Hepatocyte (in vitro differentiated cells): ENCODE data around the gene GPNMB. TPM values are rescaled to one million over a fixed set of nuclear protein-coding genes. Genes with fewer than 3 reads are reported as not detected.

ENCODE experiments used
- DNase-seq: peaks from one replicate; pipeline ENCODE4 v3.0.0-alpha.2; 2016; ENCODE audit warnings: low spot score
- H2AFZ ChIP-seq: fragments of 200-600 bp; sonication (generic); 2 replicates; pipeline ENCODE4 v1.6.0; 2016; ENCODE audit warnings: antibody characterized with exemption, mild to moderate bottlenecking
- H3K27ac ChIP-seq: fragments of 200-600 bp; sonication (generic); 2 replicates; pipeline ENCODE4 v1.5.1; 2016; ENCODE audit warnings: mild to moderate bottlenecking
- H3K27me3 ChIP-seq: fragments of 200-600 bp; sonication (generic); 2 replicates; pipeline ENCODE4 v1.6.1; 2016
- H3K36me3 ChIP-seq: fragments of 200-600 bp; sonication (generic); replicated peaks from 2 replicates; pipeline ENCODE4 v1.5.1; 2016; ENCODE audit warnings: low read depth; ENCODE audit not compliant: insufficient read depth
- H3K4me1 ChIP-seq: fragments of 200-600 bp; sonication (generic); 2 replicates; pipeline ENCODE4 v1.5.1; 2016; ENCODE audit warnings: mild to moderate bottlenecking, moderate library complexity; ENCODE audit not compliant: insufficient read depth
- H3K4me2 ChIP-seq: fragments of 200-600 bp; sonication (generic); 2 replicates; pipeline ENCODE4 v1.6.0; 2016
- H3K4me3 ChIP-seq: fragments of 200-600 bp; sonication (generic); 2 replicates; pipeline ENCODE4 v1.5.1; 2016; ENCODE audit warnings: mild to moderate bottlenecking
- H3K79me2 ChIP-seq: fragments of 200-600 bp; sonication (generic); 2 replicates; pipeline ENCODE4 v1.6.0; 2017; ENCODE audit warnings: mild to moderate bottlenecking
- H3K9me2 ChIP-seq: fragments of 200-600 bp; sonication (generic); replicated peaks from 2 replicates; pipeline ENCODE4 v1.6.0; 2017; ENCODE audit warnings: mild to moderate bottlenecking; ENCODE audit not compliant: insufficient read depth
- H3K9me3 ChIP-seq: fragments of 200-600 bp; sonication (generic); 2 replicates; pipeline ENCODE4 v1.5.1; 2016; ENCODE audit warnings: low read depth, mild to moderate bottlenecking
- H4K20me1 ChIP-seq: fragments of 200-600 bp; sonication (generic); 2 replicates; pipeline ENCODE4 v1.6.0; 2016; ENCODE audit warnings: mild to moderate bottlenecking; ENCODE audit not compliant: insufficient read depth, poor library complexity, severe bottlenecking
- CTCF ChIP-seq: fragments of 200-600 bp; sonication (generic); IDR thresholded peaks from 2 replicates; pipeline ENCODE4 v1.5.1; 2016; ENCODE audit warnings: antibody characterized with exemption, mild to moderate bottlenecking; ENCODE audit not compliant: poor library complexity
- EZH2 ChIP-seq: fragments of 200-600 bp; sonication (generic); IDR thresholded peaks from 2 replicates; pipeline ENCODE4 v1.6.1; 2016; ENCODE audit warnings: antibody characterized with exemption, mild to moderate bottlenecking, borderline replicate concordance
- EZH2phosphoT487 ChIP-seq: fragments of 200-600 bp; sonication (generic); IDR thresholded peaks from one replicate; pipeline ENCODE4 v1.6.1; 2018; ENCODE audit warnings: antibody characterized with exemption, mild to moderate bottlenecking, low read depth, moderate library complexity; ENCODE audit not compliant: unreplicated experiment, severe bottlenecking
- WGBS: methylation state at CpG from one replicate; pipeline ENCODE4 v1.1.6; 2016; ENCODE audit warnings: low lambda C conversion rate; ENCODE audit errors: missing lambda C conversion rate; 5-methylcytosine and 5-hydroxymethylcytosine counted together
- polyA plus RNA-seq: library from polyadenylated mRNA; unstranded; fragments of >200 nt; fragmentation: Nextera tagmentation; extraction: Ambion mirVana; gene quantifications from 2 replicates; pipeline ENCODE4 v1.2.1, GENCODE V29; 2016
- total RNA-seq: library from RNA; depleted of rRNA; stranded (reverse); fragments of >200 nt; gene quantifications from 2 replicates; pipeline ENCODE4 v1.2.3, GENCODE V29; 2014

The GPNMB gene
- total and polyA plus RNA-seq, 2 experiments from 2014 or later: 32.1 to 36.3 TPM

- Histone ChIP-seq H3K36me3 (no peaks in the 10 kb centered on the region), H3K27me3 (no peaks in the 10 kb centered on the region), H3K9me2 (no peaks in the 10 kb centered on the region), H4K20me1 (no peaks in the 10 kb centered on the region), H3K4me2 (no peak overlapping the region), H3K27ac (no peak overlapping the region), H3K9me3 (no peaks in the 10 kb centered on the region), H2AFZ (no peak overlapping the region), H3K4me1 (peaks cover 3% of the 10 kb centered on the region), H3K4me3 (no peak overlapping the region), H3K79me2 (no peaks in the 10 kb centered on the region)
- 78% methylated on average over 2 of the region's 2 CpGs for WGBS
- TF ChIP-seq EZH2phosphoT487 (no peak), EZH2 (no peak), CTCF (no peak)
- no peak for DNase-seq
Observed at GRCh38 chr7:23212395-23212794, 34.2 kb upstream of the GPNMB start.

- H3K4me3 ChIP-seq: no peak overlapping the region
- H3K4me1 ChIP-seq: no peaks in the 10 kb centered on the region
- no peaks in the 10 kb centered on the region for H3K36me3 ChIP-seq
- 89% methylated on average over 4 of the region's 4 CpGs for WGBS
- no peak overlapping the region for H3K27ac ChIP-seq
- no peaks in the 10 kb centered on the region for H3K27me3 ChIP-seq
- H3K79me2 ChIP-seq: no peaks in the 10 kb centered on the region
- no peaks in the 10 kb centered on the region for H3K9me3 ChIP-seq
- no peak overlapping the region for H2AFZ ChIP-seq
- no peaks in the 10 kb centered on the region for H3K9me2 ChIP-seq
- TF ChIP-seq CTCF (no peak), EZH2phosphoT487 (no peak), EZH2 (no peak)
- DNase-seq: no peak
- H4K20me1 ChIP-seq: no peaks in the 10 kb centered on the region
- H3K4me2 ChIP-seq: no peak overlapping the region
Observed at GRCh38 chr7:23212841-23213240, 33.7 kb upstream of the GPNMB start.

GRCh38 chr7:23213755-23214154, 32.8 kb upstream of the GPNMB start:
- Histone ChIP-seq H3K9me3 (no peaks in the 10 kb centered on the region), H3K4me1 (no peaks in the 10 kb centered on the region), H3K79me2 (no peaks in the 10 kb centered on the region), H2AFZ (no peak overlapping the region), H3K27me3 (no peaks in the 10 kb centered on the region), H4K20me1 (no peaks in the 10 kb centered on the region), H3K4me2 (no peak overlapping the region), H3K4me3 (no peak overlapping the region), H3K27ac (no peak overlapping the region), H3K36me3 (no peaks in the 10 kb centered on the region), H3K9me2 (no peaks in the 10 kb centered on the region)
- TF ChIP-seq CTCF: no peak
- TF ChIP-seq EZH2: no peak
- no peak for TF ChIP-seq EZH2phosphoT487
- WGBS: 95% methylated on average over 11 of the region's 11 CpGs
- DNase-seq: no peak

- Histone ChIP-seq H3K9me3 (no peaks in the 10 kb centered on the region), H3K36me3 (no peaks in the 10 kb centered on the region), H4K20me1 (no peaks in the 10 kb centered on the region), H3K9me2 (no peaks in the 10 kb centered on the region), H3K27me3 (no peaks in the 10 kb centered on the region), H3K27ac (no peak overlapping the region), H3K4me3 (no peak overlapping the region), H3K79me2 (no peaks in the 10 kb centered on the region), H2AFZ (no peak overlapping the region), H3K4me1 (no peaks in the 10 kb centered on the region), H3K4me2 (no peak overlapping the region)
- 57% methylated on average over 5 of the region's 5 CpGs for WGBS
- TF ChIP-seq EZH2phosphoT487 (no peak), CTCF (no peak), EZH2 (no peak)
- DNase-seq: no peak
Observed at GRCh38 chr7:23214423-23214822, 32.2 kb upstream of the GPNMB start.
